ENCODE results near the gene ACSF2.

ACSF2 gene

GRCh38 chr17:50444841-50445715 is 19.1 kb downstream of the ACSF2 start:
- TF ChIP-seq GATA3 (IDR thresholded peaks at IDR 0.05; ENCODE audit: low read depth, low read length) (no peak), GATA2 (IDR thresholded peaks at IDR 0.05; ENCODE audit: low read depth, low read length) (no peak)

GRCh38 chr17:50445730-50446325 is 19.8 kb downstream of the ACSF2 start:
- TF ChIP-seq GATA3 (IDR thresholded peaks at IDR 0.05; ENCODE audit: low read depth, low read length), result no peak
- no peak for TF ChIP-seq GATA2 (IDR thresholded peaks at IDR 0.05; ENCODE audit: low read depth, low read length)

GRCh38 chr17:50447870-50448595 is 22.0 kb downstream of the ACSF2 start:
- TF ChIP-seq GATA2 (IDR thresholded peaks at IDR 0.05; ENCODE audit: low read depth, low read length), result no peak
- TF ChIP-seq GATA3 (IDR thresholded peaks at IDR 0.05; ENCODE audit: low read depth, low read length), result no peak

GRCh38 chr17:50448643-50449042 is 22.6 kb downstream of the ACSF2 start:
- no peak for TF ChIP-seq GATA3 (IDR thresholded peaks at IDR 0.05; ENCODE audit: low read depth, low read length)
- no peak for TF ChIP-seq GATA2 (IDR thresholded peaks at IDR 0.05; ENCODE audit: low read depth, low read length)

GRCh38 chr17:50451943-50452629 is 26.1 kb downstream of the ACSF2 start:
- TF ChIP-seq GATA2 (IDR thresholded peaks at IDR 0.05; ENCODE audit: low read depth, low read length) (no peak), GATA3 (IDR thresholded peaks at IDR 0.05; ENCODE audit: low read depth, low read length) (no peak)

GRCh38 chr17:50452630-50453300 is 26.7 kb downstream of the ACSF2 start:
- TF ChIP-seq GATA3 (IDR thresholded peaks at IDR 0.05; ENCODE audit: low read depth, low read length) (no peak), GATA2 (IDR thresholded peaks at IDR 0.05; ENCODE audit: low read depth, low read length) (no peak)

- TF ChIP-seq GATA2 (IDR thresholded peaks at IDR 0.05; ENCODE audit: low read depth, low read length) (no peak), GATA3 (IDR thresholded peaks at IDR 0.05; ENCODE audit: low read depth, low read length) (no peak)
Measured at GRCh38 chr17:50453901-50454300, 27.9 kb downstream of the ACSF2 start.

- no peak for TF ChIP-seq GATA3 (IDR thresholded peaks at IDR 0.05; ENCODE audit: low read depth, low read length)
- no peak for TF ChIP-seq GATA2 (IDR thresholded peaks at IDR 0.05; ENCODE audit: low read depth, low read length)
Measured at GRCh38 chr17:50457621-50458020, 31.6 kb downstream of the ACSF2 start.

GRCh38 chr17:50458270-50458669 is 32.3 kb downstream of the ACSF2 start:
- no peak for TF ChIP-seq GATA2 (IDR thresholded peaks at IDR 0.05; ENCODE audit: low read depth, low read length)
- TF ChIP-seq GATA3 (IDR thresholded peaks at IDR 0.05; ENCODE audit: low read depth, low read length), result no peak

GRCh38 chr17:50458701-50459676 is 33.0 kb downstream of the ACSF2 start:
- TF ChIP-seq GATA2 (IDR thresholded peaks at IDR 0.05; ENCODE audit: low read depth, low read length) (no peak), GATA3 (IDR thresholded peaks at IDR 0.05; ENCODE audit: low read depth, low read length) (no peak)

- no peak for TF ChIP-seq GATA2 (IDR thresholded peaks at IDR 0.05; ENCODE audit: low read depth, low read length)
- no peak for TF ChIP-seq GATA3 (IDR thresholded peaks at IDR 0.05; ENCODE audit: low read depth, low read length)
Measured at GRCh38 chr17:50459756-50460155, 33.7 kb downstream of the ACSF2 start.

- no peak for TF ChIP-seq GATA2 (IDR thresholded peaks at IDR 0.05; ENCODE audit: low read depth, low read length)
- TF ChIP-seq GATA3 (IDR thresholded peaks at IDR 0.05; ENCODE audit: low read depth, low read length), result no peak
Measured at GRCh38 chr17:50460831-50461526, 35.0 kb downstream of the ACSF2 start.
